ENCODE results near the gene PEPD. TPM values are rescaled to one million over a fixed set of nuclear protein-coding genes. Genes with fewer than 3 reads are reported as not detected.

The PEPD gene
- total and polyA plus RNA-seq, 2 of the 4 experiments (the other 2 are of a cell fraction) = 36.7 to 88.4 TPM

GRCh38 chr19:33477781-33478180 lies 43.8 kb downstream of the PEPD start:
- no peak overlapping the region for H4K5ac ChIP-seq (ENCODE audit: low read depth, low read length)
- no peak overlapping the region for H3K4me2 ChIP-seq (ENCODE audit: low read depth, low read length)
- no TSS peak for BruUV-seq (replicated peaks)
- no peak overlapping the region for H3K23ac ChIP-seq (ENCODE audit: low read depth, low read length)
- no peak overlapping the region for H2AK9ac ChIP-seq (replicated peaks; ENCODE audit: low read depth, low read length, poor library complexity)
- H3K4ac ChIP-seq (ENCODE audit: low read depth, low read length) = no peak overlapping the region
- H3K9ac ChIP-seq (ENCODE audit: low read depth, low read length) = no peak overlapping the region
- ATAC-seq (ENCODE audit: low read depth) (no peak), DNase-seq (peak; percentile 21)
- H3K9me3 ChIP-seq (ENCODE audit: control insufficient read depth, insufficient read depth, low read length) = no peaks in the 10 kb centered on the region
- H3K56ac ChIP-seq (ENCODE audit: extremely low read depth, insufficient read depth, low read length) = no peak overlapping the region
- no peak overlapping the region for H4K8ac ChIP-seq (ENCODE audit: low read depth in 2 of 2, low read length in 2 of 2)
- intact Hi-C loops (cut with micrococcal nuclease) = no loop called here
- 100% methylated on average over 1 of the region's 10 CpGs; no CpG with 5 or more reads in 1 of the 2 experiments for WGBS, 2 experiments (ENCODE audit: extremely low coverage in 2 of 2, insufficient read length in 1 of 2)
- no peak overlapping the region for H3K4me3 ChIP-seq (ENCODE audit: insufficient read depth, low read depth, low read length)
- no peak overlapping the region for H2AK5ac ChIP-seq (ENCODE audit: low read depth, low read length)
- no peak overlapping the region for H2BK15ac ChIP-seq (ENCODE audit: low read depth, low read length)
- TF ChIP-seq ELK1 (IDR thresholded peaks at IDR 0.05; ENCODE audit: borderline replicate concordance, low read depth, low read length) (no peak), RFX5 (IDR thresholded peaks at IDR 0.05; ENCODE audit: low read depth, low read length) (no peak), BHLHE40 (IDR thresholded peaks at IDR 0.05; ENCODE audit: low read depth, low read length) (no peak), MAFK (IDR thresholded peaks at IDR 0.05; ENCODE audit: low read depth, low read length) (no peak), SMC3 (IDR thresholded peaks at IDR 0.05; ENCODE audit: low read depth, low read length) (no peak), NFE2L2 (IDR thresholded peaks at IDR 0.05; ENCODE audit: low read depth, low read length) (no peak), MXI1 (IDR thresholded peaks at IDR 0.05; ENCODE audit: borderline replicate concordance, low read depth, low read length) (no peak), FOS (IDR thresholded peaks at IDR 0.05; ENCODE audit: low read depth, low read length) (no peak), POLR2A (IDR thresholded peaks at IDR 0.05; ENCODE audit: low read depth, low read length) (no peak), CHD1 (IDR thresholded peaks at IDR 0.05; ENCODE audit: low read depth, low read length) (no peak), RCOR1 (IDR thresholded peaks at IDR 0.05; ENCODE audit: insufficient replicate concordance, low read length) (no peak), USF2 (IDR thresholded peaks at IDR 0.05; ENCODE audit: low read depth, low read length) (no peak), RAD21 (IDR thresholded peaks at IDR 0.05; ENCODE audit: low read length) (no peak), CTCF (conservative IDR thresholded peaks at IDR 0.05; ENCODE audit: low read depth, low read length) (no peak), CEBPB (IDR thresholded peaks at IDR 0.05; ENCODE audit: low read depth, low read length) (no peak), MAZ (IDR thresholded peaks at IDR 0.05; ENCODE audit: borderline replicate concordance, low read depth, low read length) (no peak)
- dilution Hi-C loops (cut with HindIII; ENCODE audit: low sequenced_read_pairs, unreplicated experiment) = no loop called here
- no peak overlapping the region for H3K27ac ChIP-seq (ENCODE audit: insufficient read depth, low read length)
- in situ Hi-C loops (cut with MboI; ENCODE audit: low sequenced_read_pairs) = no loop called here
- POLR2A ChIA-PET (ENCODE audit: unreplicated experiment) = no interaction called here
- no peak overlapping the region for H2AFZ ChIP-seq (replicated peaks; ENCODE audit: low read length, poor library complexity)
- no peaks in the 10 kb centered on the region for H3K79me1 ChIP-seq (ENCODE audit: low read depth in 1 of 2, low read length in 2 of 2)
- H4K91ac ChIP-seq (ENCODE audit: insufficient read depth, low read depth, low read length) = no peak overlapping the region
- no peak overlapping the region for H2BK5ac ChIP-seq (ENCODE audit: low read depth, low read length, poor library complexity, severe bottlenecking)
- peaks cover 7% of the 10 kb centered on the region; the same call in 1 of the 2 replicates for H4K20me1 ChIP-seq (ENCODE audit: insufficient read depth, low read length)
- peaks cover 6% of the 10 kb centered on the region for H3K4me1 ChIP-seq (ENCODE audit: control insufficient read depth, insufficient read depth, low read length)
- no peak overlapping the region for H2BK120ac ChIP-seq (ENCODE audit: low read depth, low read length)
- H3K9me1 ChIP-seq (ENCODE audit: insufficient read depth, low read length) = peaks cover 15% of the 10 kb centered on the region
- no peaks in the 10 kb centered on the region for H3K27me3 ChIP-seq (ENCODE audit: control insufficient read depth, insufficient read depth, low read length)
- CTCF ChIA-PET = no interaction called here
- H2BK20ac ChIP-seq (ENCODE audit: low read depth, low read length) = no peak overlapping the region
- peaks cover 11% of the 10 kb centered on the region for H3K36me3 ChIP-seq (ENCODE audit: control insufficient read depth, insufficient read depth, low read length)
- no peak overlapping the region for H3K14ac ChIP-seq (replicated peaks; ENCODE audit: low read depth, low read length)
- H3K18ac ChIP-seq (ENCODE audit: low read depth, low read length) = no peak overlapping the region
